ENCODE data around the gene AGTRAP. TPM values are rescaled to one million over a fixed set of nuclear protein-coding genes. Genes with fewer than 3 reads are reported as not detected.

Gene AGTRAP
- total and polyA plus RNA-seq, 2 donors (not counting 1 experiment from before 2014, with no cell fraction given) = 25.5 to 58.8 TPM

- H3K4me3 ChIP-seq (replicated peaks in 1 of 4; ENCODE audit: control extremely low read depth in 1 of 4, insufficient read depth in 1 of 4, low read depth in 3 of 4, low read length in 4 of 4) = no peak overlapping the region
- H3K27me3 ChIP-seq (ENCODE audit: control insufficient read depth, insufficient read depth, low read length) = no peaks in the 10 kb centered on the region
- no peaks in the 10 kb centered on the region for H3K36me3 ChIP-seq (ENCODE audit: control insufficient read depth, insufficient read depth, low read length)
- H3K27ac ChIP-seq (ENCODE audit: insufficient read depth, low read length) = no peak overlapping the region
- no peak for DNase-seq (ENCODE audit: low read depth in 2 of 2)
- H3K4me1 ChIP-seq (ENCODE audit: control insufficient read depth, extremely low read depth, insufficient read depth, low read length) = peaks cover 6% of the 10 kb centered on the region
- H3K4me2 ChIP-seq (ENCODE audit: extremely low read depth, insufficient read depth, low read length) = no peak overlapping the region
- H3K79me2 ChIP-seq (ENCODE audit: control insufficient read depth, insufficient read depth, low read length) = no peaks in the 10 kb centered on the region
- no peaks in the 10 kb centered on the region for H3K9me3 ChIP-seq (ENCODE audit: control insufficient read depth, insufficient read depth, low read depth, low read length)
- H3K9ac ChIP-seq (ENCODE audit: insufficient read depth, low read length) = no peak overlapping the region
- H4K20me1 ChIP-seq (ENCODE audit: control insufficient read depth, extremely low read depth, insufficient read depth, low read length) = no peaks in the 10 kb centered on the region
- H2AFZ ChIP-seq (ENCODE audit: low read length) = no peak overlapping the region
- no peak for TF ChIP-seq CTCF (conservative IDR thresholded peaks at IDR 0.05 in 1 of 2, IDR thresholded peaks at IDR 0.05 in 1 of 2; ENCODE audit: low read depth in 1 of 2, low read length in 2 of 2)
- no peak for TF ChIP-seq EZH2 (IDR thresholded peaks at IDR 0.05; ENCODE audit: low read length, missing control alignments)
These were observed 8.8 kb upstream of the AGTRAP start for GRCh38 chr1:11727119-11727518.

GRCh38 chr1:11728126-11728806, 7.7 kb upstream of the AGTRAP start:
- H3K36me3 ChIP-seq (ENCODE audit: control insufficient read depth, insufficient read depth, low read length) = no peaks in the 10 kb centered on the region
- H3K27ac ChIP-seq (ENCODE audit: insufficient read depth, low read length) = no peak overlapping the region
- H3K4me3 ChIP-seq (replicated peaks in 1 of 4; ENCODE audit: control extremely low read depth in 1 of 4, insufficient read depth in 1 of 4, low read depth in 3 of 4, low read length in 4 of 4) = no peak overlapping the region
- TF ChIP-seq CTCF (conservative IDR thresholded peaks at IDR 0.05 in 1 of 2, IDR thresholded peaks at IDR 0.05 in 1 of 2; ENCODE audit: low read depth in 1 of 2, low read length in 2 of 2) (no peak), EZH2 (IDR thresholded peaks at IDR 0.05; ENCODE audit: low read length, missing control alignments) (no peak)
- H3K4me1 ChIP-seq (ENCODE audit: control insufficient read depth, extremely low read depth, insufficient read depth, low read length) = peaks cover 9% of the 10 kb centered on the region
- no peaks in the 10 kb centered on the region for H3K79me2 ChIP-seq (ENCODE audit: control insufficient read depth, insufficient read depth, low read length)
- no peak overlapping the region for H3K9ac ChIP-seq (ENCODE audit: insufficient read depth, low read length)
- DNase-seq (ENCODE audit: low read depth in 2 of 2) = no peak
- H2AFZ ChIP-seq (ENCODE audit: low read length) = no peak overlapping the region
- H3K27me3 ChIP-seq (ENCODE audit: control insufficient read depth, insufficient read depth, low read length) = no peaks in the 10 kb centered on the region
- no peaks in the 10 kb centered on the region for H3K9me3 ChIP-seq (ENCODE audit: control insufficient read depth, insufficient read depth, low read depth, low read length)
- H3K4me2 ChIP-seq (ENCODE audit: extremely low read depth, insufficient read depth, low read length) = no peak overlapping the region
- H4K20me1 ChIP-seq (ENCODE audit: control insufficient read depth, extremely low read depth, insufficient read depth, low read length) = no peaks in the 10 kb centered on the region

GRCh38 chr1:11729155-11729497, 6.8 kb upstream of the AGTRAP start:
- Histone ChIP-seq H3K27ac (ENCODE audit: insufficient read depth, low read length) (no peak overlapping the region), H3K36me3 (ENCODE audit: control insufficient read depth, insufficient read depth, low read length) (no peaks in the 10 kb centered on the region), H3K4me2 (ENCODE audit: extremely low read depth, insufficient read depth, low read length) (no peak overlapping the region), H4K20me1 (ENCODE audit: control insufficient read depth, extremely low read depth, insufficient read depth, low read length) (no peaks in the 10 kb centered on the region), H2AFZ (ENCODE audit: low read length) (no peak overlapping the region), H3K9me3 (ENCODE audit: control insufficient read depth, insufficient read depth, low read depth, low read length) (no peaks in the 10 kb centered on the region), H3K4me1 (ENCODE audit: control insufficient read depth, extremely low read depth, insufficient read depth, low read length) (peaks cover 9% of the 10 kb centered on the region), H3K9ac (ENCODE audit: insufficient read depth, low read length) (no peak overlapping the region), H3K4me3 (replicated peaks in 1 of 4; ENCODE audit: control extremely low read depth in 1 of 4, insufficient read depth in 1 of 4, low read depth in 3 of 4, low read length in 4 of 4) (no peak overlapping the region), H3K79me2 (ENCODE audit: control insufficient read depth, insufficient read depth, low read length) (no peaks in the 10 kb centered on the region), H3K27me3 (ENCODE audit: control insufficient read depth, insufficient read depth, low read length) (no peaks in the 10 kb centered on the region)
- TF ChIP-seq CTCF (conservative IDR thresholded peaks at IDR 0.05 in 1 of 2, IDR thresholded peaks at IDR 0.05 in 1 of 2; ENCODE audit: low read depth in 1 of 2, low read length in 2 of 2) (no peak), EZH2 (IDR thresholded peaks at IDR 0.05; ENCODE audit: low read length, missing control alignments) (no peak)
- no peak for DNase-seq (ENCODE audit: low read depth in 2 of 2)

Data from fibroblast of lung (primary cell).